ENCODE data around the gene PLCG2.
"Not testable (repeated sequence)": the region's sequence is repeated elsewhere in the genome, so short reads cannot be mapped to it uniquely, and the experiment has no call there.

PLCG2 gene

DNA sequence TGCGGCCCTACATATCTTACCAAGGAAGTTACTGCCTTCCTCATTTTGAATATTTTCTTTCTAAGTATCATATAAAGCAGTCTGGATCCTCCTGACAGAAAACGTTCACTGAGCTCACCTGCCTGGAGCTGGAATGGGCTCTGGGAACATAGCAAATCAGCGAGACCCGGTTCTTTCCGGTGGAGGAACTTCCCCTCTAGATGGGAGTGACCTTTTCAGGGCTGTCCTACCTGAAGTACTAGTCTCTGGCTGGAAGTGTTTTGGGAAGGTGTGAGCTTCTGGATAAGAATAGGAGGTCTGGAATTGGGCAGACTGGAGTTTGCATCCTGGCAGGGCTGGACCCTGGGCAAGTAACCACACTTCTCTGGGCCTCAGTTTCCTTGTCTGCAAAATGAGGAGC, 152.8 kb downstream of the PLCG2 start:
- no peak overlapping the region for H3K4me3 ChIP-seq (ENCODE audit: low read depth, low read length)
- POLR2A ChIA-PET = no interaction called here
- no peak for DNase-seq (ENCODE audit: low read depth, low spot score)
- CTCF ChIA-PET = no interaction called here
- TF ChIP-seq CTCF (IDR thresholded peaks at IDR 0.05; ENCODE audit: insufficient read depth, low read length, missing control alignments) = no peak

GRCh38 chr16:81932668-81933067, 153.6 kb downstream of the PLCG2 start:
- H3K4me3 ChIP-seq (ENCODE audit: low read depth, low read length) = no peak overlapping the region
- ChIA-PET POLR2A (no interaction called here), CTCF (interaction anchor here (0.7 kb wide), 1 partner anchor 8 kb away, joined by 3 read pairs; no protein-coding TSS in a partner anchor)
- no peak for DNase-seq (ENCODE audit: low read depth, low spot score)
- no peak for TF ChIP-seq CTCF (IDR thresholded peaks at IDR 0.05; ENCODE audit: insufficient read depth, low read length, missing control alignments)

DNA sequence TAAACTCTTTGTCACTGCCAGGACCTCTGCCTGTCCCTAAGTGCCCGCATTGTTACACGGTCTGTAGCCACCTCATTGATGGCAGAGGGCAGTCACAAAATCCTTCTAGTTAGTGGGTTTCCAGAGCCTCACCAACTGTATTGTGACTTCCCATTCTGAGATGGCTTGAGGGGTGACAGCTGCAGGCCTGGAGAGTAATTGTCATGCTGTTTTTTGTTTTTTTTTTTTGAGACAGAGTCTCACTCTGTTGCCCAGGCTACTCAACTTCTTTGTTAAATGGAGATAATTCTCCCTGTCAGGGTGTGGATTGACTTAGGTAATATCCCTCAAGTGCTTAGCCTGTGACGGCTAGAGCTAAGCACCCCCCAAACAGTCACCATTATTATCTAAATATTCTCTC, 154.3 kb downstream of the PLCG2 start:
- TF ChIP-seq CTCF (IDR thresholded peaks at IDR 0.05; ENCODE audit: insufficient read depth, low read length, missing control alignments) = no peak
- H3K4me3 ChIP-seq (ENCODE audit: low read depth, low read length) = no peak overlapping the region
- POLR2A ChIA-PET = no interaction called here
- no peak for DNase-seq (ENCODE audit: low read depth, low spot score)
- CTCF ChIA-PET = interaction anchor here (0.7 to 0.9 kb wide), 2 partner anchors 7 to 297 kb away, joined by 3 read pairs; no protein-coding TSS in a partner anchor

DNA sequence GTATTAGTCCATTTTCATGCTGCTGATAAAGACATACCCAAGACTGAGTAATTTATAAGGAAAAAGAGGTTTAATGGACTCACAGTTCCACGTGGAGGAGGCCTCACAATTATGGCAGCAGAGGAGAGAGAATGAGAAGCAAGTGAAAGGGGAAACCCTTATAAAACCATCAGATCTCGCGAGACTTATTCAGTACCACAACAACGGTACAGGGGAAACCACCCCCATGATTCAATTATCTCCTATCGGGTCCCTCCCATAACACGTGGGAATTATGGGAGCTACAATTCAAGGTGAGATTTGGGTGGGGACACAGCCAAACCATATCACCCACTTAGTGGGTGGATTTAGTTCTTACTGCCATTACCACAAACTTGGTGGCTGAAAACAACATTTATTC, 155.6 kb downstream of the PLCG2 start:
- DNase-seq (ENCODE audit: low read depth, low spot score); POLR2A ChIA-PET; H3K4me3 ChIP-seq (ENCODE audit: low read depth, low read length): not testable (repeated sequence)
- CTCF ChIA-PET = interaction anchor here (1.3 kb wide), 1 partner anchor 296 kb away, joined by 6 read pairs; no protein-coding TSS in a partner anchor

DNA sequence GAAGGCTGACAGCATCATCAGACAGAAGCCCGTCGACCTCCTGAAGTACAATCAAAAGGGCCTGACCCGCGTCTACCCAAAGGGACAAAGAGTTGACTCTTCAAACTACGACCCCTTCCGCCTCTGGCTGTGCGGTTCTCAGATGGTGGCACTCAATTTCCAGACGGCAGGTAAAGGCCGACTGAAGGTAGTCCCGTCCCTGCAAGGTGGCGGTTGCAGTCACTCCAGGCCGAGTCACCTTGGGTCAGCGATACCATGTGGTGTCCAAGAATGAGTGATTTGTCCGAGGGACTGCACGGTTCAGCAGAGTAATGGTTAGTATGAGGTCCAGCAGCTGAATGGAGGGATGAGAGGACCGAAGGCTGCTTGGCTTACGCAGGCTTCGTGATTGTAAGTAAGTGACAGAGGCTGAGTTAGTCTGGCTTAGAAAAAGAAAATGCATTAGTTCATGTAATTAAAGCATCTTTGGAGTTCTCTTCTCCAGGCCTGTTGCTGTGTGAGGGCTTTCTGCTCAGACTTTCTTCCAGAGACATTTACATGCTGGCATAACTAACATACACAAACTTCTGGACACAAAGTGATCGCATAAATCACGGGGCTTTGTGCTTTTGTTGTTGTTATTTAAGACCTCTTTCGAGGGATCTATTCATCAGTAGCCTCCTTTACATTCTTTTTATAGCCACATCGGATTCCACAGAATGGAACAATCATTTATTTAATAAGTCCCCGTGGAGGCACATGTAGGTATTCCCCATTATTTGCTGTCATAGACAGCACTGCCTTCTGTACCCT, 157.3 kb downstream of the PLCG2 start:
- no peak for TF ChIP-seq CTCF (IDR thresholded peaks at IDR 0.05; ENCODE audit: insufficient read depth, low read length, missing control alignments)
- POLR2A ChIA-PET = no interaction called here
- CTCF ChIA-PET = no interaction called here
- no peak overlapping the region for H3K4me3 ChIP-seq (ENCODE audit: low read depth, low read length)
- no peak for DNase-seq (ENCODE audit: low read depth, low spot score)

DNA sequence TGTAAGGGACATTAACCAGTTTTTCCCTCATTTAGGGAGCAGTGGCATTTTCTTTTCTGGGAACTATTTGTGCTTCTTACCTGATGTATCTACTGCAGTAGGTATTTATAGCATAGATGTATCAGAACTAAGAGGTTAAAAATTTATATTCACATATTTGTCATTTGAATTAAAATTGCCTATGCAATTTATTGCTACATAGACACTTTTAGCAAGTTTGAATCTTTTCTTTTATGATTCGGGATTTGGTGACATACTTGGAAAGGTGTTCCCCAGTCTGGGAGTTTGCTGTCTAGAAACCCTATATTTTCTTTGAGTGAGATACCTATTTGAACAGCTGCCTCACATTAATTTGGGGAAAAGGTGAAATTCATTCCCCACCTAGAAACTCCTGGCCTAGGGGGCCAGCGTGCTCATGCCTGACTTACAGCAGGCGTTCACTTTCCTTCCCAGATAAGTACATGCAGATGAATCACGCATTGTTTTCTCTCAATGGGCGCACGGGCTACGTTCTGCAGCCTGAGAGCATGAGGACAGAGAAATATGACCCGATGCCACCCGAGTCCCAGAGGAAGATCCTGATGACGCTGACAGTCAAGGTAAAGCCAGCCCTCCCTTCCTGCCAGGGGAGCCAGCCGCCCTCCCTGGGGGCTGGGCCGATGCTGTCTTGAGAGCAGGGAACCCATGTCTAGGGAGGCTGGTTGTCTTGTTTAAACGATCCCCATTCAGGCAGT, 158.4 kb downstream of the PLCG2 start:
- no peak for DNase-seq (ENCODE audit: low read depth, low spot score)
- CTCF ChIA-PET = interaction anchor here (6.5 kb wide), 1 partner anchor 293 kb away, joined by 96 read pairs; no protein-coding TSS in a partner anchor
- POLR2A ChIA-PET = no interaction called here
- no peak overlapping the region for H3K4me3 ChIP-seq (ENCODE audit: low read depth, low read length)
- TF ChIP-seq CTCF (IDR thresholded peaks at IDR 0.05; ENCODE audit: insufficient read depth, low read length, missing control alignments) = no peak

Measured in AG04449 (cell line).